ENCODE data around the gene MICU1. TPM values are rescaled to one million over a fixed set of nuclear protein-coding genes. Genes with fewer than 3 reads are reported as not detected.

The MICU1 gene
- polyA plus RNA-seq, 1 donor (not counting 4 experiments of a cell fraction or from before 2014, with no cell fraction given): 19.4 TPM

DNA sequence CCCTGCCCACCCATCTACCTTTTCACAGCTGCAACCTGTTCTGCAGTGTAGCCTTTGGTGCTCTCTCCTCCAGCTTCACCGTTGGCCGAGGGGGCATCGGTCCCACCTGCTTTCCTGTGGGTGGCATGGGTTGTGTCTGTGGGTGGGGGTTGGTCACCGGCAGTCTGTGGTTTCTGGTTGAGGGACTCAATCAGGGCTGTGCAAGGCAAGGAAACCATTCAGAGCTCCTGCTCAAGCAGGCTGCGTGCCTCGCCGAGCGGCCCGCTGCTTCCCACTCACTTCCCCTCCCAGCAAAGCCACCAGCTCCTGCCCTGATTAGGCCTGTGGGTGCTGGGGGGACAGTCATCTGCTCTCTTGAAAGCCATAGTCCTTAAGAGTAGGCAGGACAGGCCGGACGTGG, 280.9 kb downstream of the MICU1 start:
- Histone ChIP-seq H2AFZ (ENCODE audit: control insufficient read depth, low read length) (no peak overlapping the region), H4K20me1 (ENCODE audit: control insufficient read depth, extremely low read depth, insufficient read depth, low read length) (no peaks in the 10 kb centered on the region), H3K9ac (ENCODE audit: control insufficient read depth, extremely low read depth, insufficient read depth, low read length) (no peak overlapping the region), H3K79me2 (ENCODE audit: control insufficient read depth, insufficient read depth, low read length) (peaks cover 10% of the 10 kb centered on the region), H3K9me1 (ENCODE audit: control insufficient read depth, extremely low read depth, insufficient read depth, low read length) (no peaks in the 10 kb centered on the region), H3K9me3 (ENCODE audit: control insufficient read depth, low read depth, low read length) (no peaks in the 10 kb centered on the region), H3K4me3 (ENCODE audit: control insufficient read depth in 2 of 3, extremely low read depth in 1 of 3, insufficient read depth in 2 of 3, low read depth in 1 of 3, low read length in 3 of 3) (no peak overlapping the region), H3K4me2 (ENCODE audit: control insufficient read depth, extremely low read depth, insufficient read depth, low read depth, low read length) (no peak overlapping the region), H3K36me3 (ENCODE audit: control insufficient read depth in 2 of 2, extremely low read depth in 1 of 2, insufficient read depth in 2 of 2, low read length in 2 of 2) (peaks cover 18 to 41% of the 10 kb centered on the region in 2 experiments), H3K27ac (ENCODE audit: control insufficient read depth, insufficient read depth, low read length) (no peak overlapping the region), H3K27me3 (ENCODE audit: control insufficient read depth, extremely low read depth, insufficient read depth, low read length) (no peaks in the 10 kb centered on the region), H3K4me1 (ENCODE audit: control insufficient read depth, extremely low read depth, insufficient read depth, low read length) (peaks cover 2% of the 10 kb centered on the region)
- TF ChIP-seq, protein P1, sequence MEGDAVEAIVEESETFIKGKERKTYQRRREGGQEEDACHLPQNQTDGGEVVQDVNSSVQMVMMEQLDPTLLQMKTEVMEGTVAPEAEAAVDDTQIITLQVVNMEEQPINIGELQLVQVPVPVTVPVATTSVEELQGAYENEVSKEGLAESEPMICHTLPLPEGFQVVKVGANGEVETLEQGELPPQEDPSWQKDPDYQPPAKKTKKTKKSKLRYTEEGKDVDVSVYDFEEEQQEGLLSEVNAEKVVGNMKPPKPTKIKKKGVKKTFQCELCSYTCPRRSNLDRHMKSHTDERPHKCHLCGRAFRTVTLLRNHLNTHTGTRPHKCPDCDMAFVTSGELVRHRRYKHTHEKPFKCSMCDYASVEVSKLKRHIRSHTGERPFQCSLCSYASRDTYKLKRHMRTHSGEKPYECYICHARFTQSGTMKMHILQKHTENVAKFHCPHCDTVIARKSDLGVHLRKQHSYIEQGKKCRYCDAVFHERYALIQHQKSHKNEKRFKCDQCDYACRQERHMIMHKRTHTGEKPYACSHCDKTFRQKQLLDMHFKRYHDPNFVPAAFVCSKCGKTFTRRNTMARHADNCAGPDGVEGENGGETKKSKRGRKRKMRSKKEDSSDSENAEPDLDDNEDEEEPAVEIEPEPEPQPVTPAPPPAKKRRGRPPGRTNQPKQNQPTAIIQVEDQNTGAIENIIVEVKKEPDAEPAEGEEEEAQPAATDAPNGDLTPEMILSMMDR (optimal IDR thresholded peaks at IDR 0.05 in 1 of 3, IDR thresholded peaks at IDR 0.05 in 1 of 3, conservative IDR thresholded peaks at IDR 0.05 in 1 of 3; ENCODE audit: extremely low read depth in 1 of 3, insufficient read depth in 2 of 3, low read length in 3 of 3): no peak
- TF ChIP-seq EZH2 (IDR thresholded peaks at IDR 0.05; ENCODE audit: low read length): no peak
- dilution Hi-C loops (cut with MboI; ENCODE audit: extremely low pct_ligation_motif_present, low sequenced_read_pairs): no loop called here
- DNase-seq (ENCODE audit: low read depth, low spot score): no peak
- FAIRE-seq: no peak

DNA sequence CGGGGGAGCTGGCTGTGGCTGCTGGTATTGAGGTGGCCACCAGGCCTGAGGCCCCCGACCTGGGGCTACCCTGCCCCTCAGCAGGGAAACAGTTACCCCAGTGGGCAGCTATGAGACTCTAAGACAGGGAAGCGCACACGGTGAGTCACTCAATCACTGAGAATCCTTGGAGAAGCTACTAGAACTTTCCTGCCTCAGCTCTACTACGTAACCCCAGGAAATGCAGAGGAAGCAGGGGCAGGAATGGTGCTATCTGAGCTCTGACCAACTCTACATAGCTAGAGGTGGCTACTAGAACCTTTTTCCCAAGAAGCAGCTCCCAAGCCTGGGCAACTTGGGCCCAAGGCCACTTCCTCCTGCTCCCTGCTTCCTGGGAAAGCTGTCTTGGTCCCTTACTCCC, 283.0 kb downstream of the MICU1 start:
- no peaks in the 10 kb centered on the region for H3K9me3 ChIP-seq (ENCODE audit: control insufficient read depth, low read depth, low read length)
- H2AFZ ChIP-seq (ENCODE audit: control insufficient read depth, low read length): no peak overlapping the region
- no peaks in the 10 kb centered on the region for H3K9me1 ChIP-seq (ENCODE audit: control insufficient read depth, extremely low read depth, insufficient read depth, low read length)
- no peaks in the 10 kb centered on the region for H4K20me1 ChIP-seq (ENCODE audit: control insufficient read depth, extremely low read depth, insufficient read depth, low read length)
- no peak overlapping the region for H3K27ac ChIP-seq (ENCODE audit: control insufficient read depth, insufficient read depth, low read length)
- DNase-seq (ENCODE audit: low read depth, low spot score) (no peak), FAIRE-seq (no peak)
- H3K79me2 ChIP-seq (ENCODE audit: control insufficient read depth, insufficient read depth, low read length): peaks cover 4% of the 10 kb centered on the region
- dilution Hi-C loops (cut with MboI; ENCODE audit: extremely low pct_ligation_motif_present, low sequenced_read_pairs): no loop called here
- H3K4me1 ChIP-seq (ENCODE audit: control insufficient read depth, extremely low read depth, insufficient read depth, low read length): peaks cover 2% of the 10 kb centered on the region
- TF ChIP-seq EZH2 (IDR thresholded peaks at IDR 0.05; ENCODE audit: low read length): no peak
- TF ChIP-seq, protein P1 (optimal IDR thresholded peaks at IDR 0.05 in 1 of 3, IDR thresholded peaks at IDR 0.05 in 1 of 3, conservative IDR thresholded peaks at IDR 0.05 in 1 of 3; ENCODE audit: extremely low read depth in 1 of 3, insufficient read depth in 2 of 3, low read length in 3 of 3): no peak
- no peak overlapping the region for H3K4me3 ChIP-seq (ENCODE audit: control insufficient read depth in 2 of 3, extremely low read depth in 1 of 3, insufficient read depth in 2 of 3, low read depth in 1 of 3, low read length in 3 of 3)
- no peak overlapping the region for H3K9ac ChIP-seq (ENCODE audit: control insufficient read depth, extremely low read depth, insufficient read depth, low read length)
- H3K27me3 ChIP-seq (ENCODE audit: control insufficient read depth, extremely low read depth, insufficient read depth, low read length): no peaks in the 10 kb centered on the region
- H3K4me2 ChIP-seq (ENCODE audit: control insufficient read depth, extremely low read depth, insufficient read depth, low read depth, low read length): no peak overlapping the region
- H3K36me3 ChIP-seq (ENCODE audit: control insufficient read depth in 2 of 2, extremely low read depth in 1 of 2, insufficient read depth in 2 of 2, low read length in 2 of 2): peaks cover 24 to 35% of the 10 kb centered on the region in 2 experiments

All from keratinocyte (primary cell).